Activated CD4-positive, alpha-beta T cell treated with anti-CD3 and anti-CD28 coated beads for 36 hours (primary cell): ENCODE measurements around the gene KIAA0753. TPM values are rescaled to one million over a fixed set of nuclear protein-coding genes. Genes with fewer than 3 reads are reported as not detected.
"Not testable (repeated sequence)": the region's sequence is repeated elsewhere in the genome, so short reads cannot be mapped to it uniquely, and the experiment has no call there.

Experiments
- ATAC-seq: fragments of 200-7000 bp; cut with Tn5 transposase; one replicate; pipeline ENCODE4 v1.10.0; 2021; ENCODE audit warnings: mild to moderate bottlenecking, moderate library complexity
- CTCF ChIA-PET: fragments of 350-600 bp; sonication (Branson Sonifier 250); formaldehyde crosslinking; loops from one replicate; lab custom pipeline; 2021; ENCODE audit warnings: antibody characterized with exemption; lab: Charles Lee
- POLR2A ChIA-PET: fragments of 350-600 bp; sonication (Branson Sonifier 250); formaldehyde crosslinking; loops from one replicate; lab custom pipeline; 2021; ENCODE audit warnings: antibody characterized with exemption, inconsistent platforms; lab: Charles Lee
- DNase-seq: peaks from one replicate; pipeline ENCODE4 v3.0.0-alpha.2; 2020
- H3K27ac Mint-ChIP-seq: one replicate; pipeline ENCODE4 v1.8.0; 2021; ENCODE audit warnings: mixed read lengths
- H3K27me3 Mint-ChIP-seq: one replicate; pipeline ENCODE4 v1.8.0; 2021; ENCODE audit warnings: mixed read lengths
- H3K36me3 Mint-ChIP-seq: one replicate; pipeline ENCODE4 v1.8.0; 2021; ENCODE audit warnings: low read depth, mixed read lengths
- H3K4me1 Mint-ChIP-seq: one replicate; pipeline ENCODE4 v1.8.0; 2021; ENCODE audit warnings: mixed read lengths
- H3K4me3 Mint-ChIP-seq: one replicate; pipeline ENCODE4 v1.8.0; 2021; ENCODE audit warnings: mild to moderate bottlenecking, moderate library complexity, mixed read lengths
- H3K9me3 Mint-ChIP-seq: one replicate; pipeline ENCODE4 v1.8.0; 2021; ENCODE audit warnings: low read depth, mixed read lengths
- intact Hi-C, 2 experiments: fragments of 100-400 bp; cut with DNase I in 1 of 2; cut with micrococcal nuclease in 1 of 2; formaldehyde crosslinking; loops; one replicate each; pipeline versions ENCODE4 v1.14.2 to v1.15.1; 2022 to 2024; cut with DNase I, micrococcal nuclease
- total RNA-seq, 2 experiments: library from RNA; stranded (reverse); gene quantifications; one replicate each; pipeline ENCODE4 v1.2.3, GENCODE V29; 2021

The KIAA0753 gene
- total RNA-seq, 2 experiments from 2014 or later: 17.1 to 24.9 TPM

DNA sequence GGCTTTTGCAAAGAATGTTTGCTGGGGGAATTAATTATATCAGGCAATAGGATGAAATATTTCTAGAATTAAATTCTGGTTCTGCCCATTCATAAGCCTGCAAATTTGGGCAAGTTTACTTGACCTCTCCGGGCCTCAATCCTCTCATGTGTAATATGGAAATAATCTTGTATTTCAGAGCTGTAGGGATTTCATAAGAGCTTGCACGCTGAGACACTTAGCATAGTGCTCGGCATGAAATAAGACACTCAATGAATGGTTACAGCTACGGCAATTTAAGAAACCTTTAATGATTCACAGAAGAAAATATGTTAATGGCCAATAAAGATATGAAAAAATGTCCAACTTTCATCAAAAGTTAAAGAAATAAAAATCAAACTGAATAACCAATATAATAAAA, 43.6 kb downstream of the KIAA0753 start:
- Mint-ChIP-seq H3K9me3 (no peaks in the 10 kb centered on the region), H3K4me3 (no peak overlapping the region), H3K27ac (no peak overlapping the region), H3K4me1 (no peaks in the 10 kb centered on the region), H3K27me3 (no peaks in the 10 kb centered on the region), H3K36me3 (peaks cover 41% of the 10 kb centered on the region)
- ATAC-seq (no peak), DNase-seq (no peak)
- intact Hi-C loops: no loop called here
- POLR2A ChIA-PET: interaction anchor here (0.7 kb wide), 1 partner anchor 12 kb away, joined by 3 read pairs; no protein-coding TSS in a partner anchor
- CTCF ChIA-PET: interaction anchor here (1.0 kb wide), 1 partner anchor 13 kb away, joined by 3 read pairs; no protein-coding TSS in a partner anchor

GRCh38 chr17:6596511-6596910, 44.0 kb downstream of the KIAA0753 start:
- no peak for DNase-seq
- Mint-ChIP-seq H3K27me3 (no peaks in the 10 kb centered on the region), H3K4me3 (no peak overlapping the region), H3K9me3 (no peaks in the 10 kb centered on the region), H3K4me1 (no peaks in the 10 kb centered on the region), H3K27ac (no peak overlapping the region), H3K36me3 (peaks cover 43% of the 10 kb centered on the region)
- ATAC-seq: no peak
- ChIA-PET CTCF (interaction anchor here (1.0 kb wide), 1 partner anchor 13 kb away, joined by 3 read pairs; no protein-coding TSS in a partner anchor), POLR2A (interaction anchor here (0.7 kb wide), 1 partner anchor 13 kb away, joined by 3 read pairs; no protein-coding TSS in a partner anchor)
- intact Hi-C loops: no loop called here

DNA sequence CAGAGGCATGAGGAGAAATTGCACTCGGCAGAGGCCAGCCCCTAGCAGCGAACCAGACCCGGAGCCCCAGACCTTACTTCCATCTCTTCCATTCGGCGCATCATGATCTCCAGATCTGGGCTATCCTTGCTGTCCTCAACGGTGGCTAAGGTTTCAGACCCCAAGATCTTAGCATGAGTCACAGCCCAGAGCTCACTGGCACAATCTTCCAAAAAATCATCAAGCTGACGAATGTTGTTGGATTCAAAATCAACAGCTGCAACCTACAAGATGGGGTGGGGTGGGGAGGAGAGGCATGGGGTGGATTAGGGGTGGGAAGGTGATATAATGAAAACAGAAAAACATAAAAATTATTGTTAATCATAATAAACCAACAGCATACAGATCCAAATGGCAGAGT, 44.4 kb downstream of the KIAA0753 start:
- H3K9me3 Mint-ChIP-seq: no peaks in the 10 kb centered on the region
- no peak overlapping the region for H3K27ac Mint-ChIP-seq
- ChIA-PET POLR2A (no interaction called here), CTCF (no interaction called here)
- intact Hi-C loops: no loop called here
- H3K4me3 Mint-ChIP-seq: no peak overlapping the region
- ATAC-seq: no peak
- H3K27me3 Mint-ChIP-seq: no peaks in the 10 kb centered on the region
- DNase-seq: no peak
- H3K36me3 Mint-ChIP-seq: peaks cover 41% of the 10 kb centered on the region
- H3K4me1 Mint-ChIP-seq: no peaks in the 10 kb centered on the region

GRCh38 chr17:6593371-6593770, 47.1 kb downstream of the KIAA0753 start:
- CTCF ChIA-PET, H3K27me3 Mint-ChIP-seq, intact Hi-C loops, DNase-seq, H3K4me3 Mint-ChIP-seq, H3K4me1 Mint-ChIP-seq, ATAC-seq, H3K9me3 Mint-ChIP-seq, POLR2A ChIA-PET, H3K27ac Mint-ChIP-seq: not testable (repeated sequence)
- H3K36me3 Mint-ChIP-seq: peaks cover 50% of the 10 kb centered on the region

DNA sequence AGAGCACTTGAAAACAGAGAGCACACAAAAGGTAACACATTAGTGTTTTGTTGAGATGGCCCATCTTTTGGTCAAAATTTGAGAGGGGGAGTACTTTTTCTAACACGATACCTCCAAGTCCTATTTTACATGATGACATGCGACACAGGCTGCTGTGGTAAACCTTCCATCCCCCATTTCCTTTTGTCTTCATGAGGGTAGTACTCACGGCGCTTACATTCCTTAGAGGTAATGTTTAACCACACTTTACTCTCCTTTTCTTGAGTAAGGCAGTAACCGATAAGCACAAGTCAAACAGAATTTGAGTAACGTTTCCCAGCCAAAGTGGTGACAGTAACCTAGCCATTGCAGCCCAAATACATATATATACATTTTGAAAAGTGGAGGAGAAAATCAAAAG, 48.3 kb downstream of the KIAA0753 start:
- DNase-seq (no peak), ATAC-seq (no peak)
- intact Hi-C loops: no loop called here
- no peaks in the 10 kb centered on the region for H3K27me3 Mint-ChIP-seq
- no peaks in the 10 kb centered on the region for H3K9me3 Mint-ChIP-seq
- no peak overlapping the region for H3K27ac Mint-ChIP-seq
- CTCF ChIA-PET: no interaction called here
- peaks cover 59% of the 10 kb centered on the region for H3K36me3 Mint-ChIP-seq
- POLR2A ChIA-PET: no interaction called here
- H3K4me3 Mint-ChIP-seq: no peak overlapping the region
- H3K4me1 Mint-ChIP-seq: no peaks in the 10 kb centered on the region

DNA sequence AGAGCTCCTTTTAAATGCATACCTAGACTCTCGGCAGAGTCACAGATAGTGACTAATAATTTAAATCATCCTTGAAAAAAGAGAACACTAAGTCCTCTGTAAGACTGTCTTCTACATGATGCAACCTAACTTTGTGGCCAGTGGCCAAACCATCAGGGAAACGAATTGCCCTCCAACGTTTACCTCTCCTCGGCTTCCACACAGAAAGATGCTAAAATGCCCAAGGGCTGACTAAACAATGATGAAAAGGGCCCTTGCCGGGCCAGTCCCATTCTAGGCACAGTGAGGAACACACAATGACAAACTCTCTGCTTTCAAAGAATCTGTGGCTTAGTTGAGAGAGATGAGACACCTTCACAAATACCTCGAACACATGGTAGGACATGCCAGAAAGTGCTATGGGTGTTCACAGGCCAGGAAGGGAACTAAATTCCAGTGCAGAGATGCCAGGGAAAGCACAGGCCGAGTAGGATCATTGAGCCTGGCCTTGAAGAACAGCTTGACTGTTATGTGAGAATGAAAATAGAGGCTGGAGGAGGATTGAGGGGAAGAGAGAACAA, 48.8 kb downstream of the KIAA0753 start:
- ChIA-PET POLR2A (interaction anchor here (0.6 kb wide), 1 partner anchor 25 kb away, joined by 3 read pairs; no protein-coding TSS in a partner anchor), CTCF (no interaction called here)
- no peaks in the 10 kb centered on the region for H3K4me1 Mint-ChIP-seq
- DNase-seq (no peak), ATAC-seq (no peak)
- intact Hi-C loops: no loop called here
- no peak overlapping the region for H3K27ac Mint-ChIP-seq
- H3K4me3 Mint-ChIP-seq: no peak overlapping the region
- no peaks in the 10 kb centered on the region for H3K27me3 Mint-ChIP-seq
- H3K9me3 Mint-ChIP-seq: no peaks in the 10 kb centered on the region
- peaks cover 58% of the 10 kb centered on the region for H3K36me3 Mint-ChIP-seq

DNA sequence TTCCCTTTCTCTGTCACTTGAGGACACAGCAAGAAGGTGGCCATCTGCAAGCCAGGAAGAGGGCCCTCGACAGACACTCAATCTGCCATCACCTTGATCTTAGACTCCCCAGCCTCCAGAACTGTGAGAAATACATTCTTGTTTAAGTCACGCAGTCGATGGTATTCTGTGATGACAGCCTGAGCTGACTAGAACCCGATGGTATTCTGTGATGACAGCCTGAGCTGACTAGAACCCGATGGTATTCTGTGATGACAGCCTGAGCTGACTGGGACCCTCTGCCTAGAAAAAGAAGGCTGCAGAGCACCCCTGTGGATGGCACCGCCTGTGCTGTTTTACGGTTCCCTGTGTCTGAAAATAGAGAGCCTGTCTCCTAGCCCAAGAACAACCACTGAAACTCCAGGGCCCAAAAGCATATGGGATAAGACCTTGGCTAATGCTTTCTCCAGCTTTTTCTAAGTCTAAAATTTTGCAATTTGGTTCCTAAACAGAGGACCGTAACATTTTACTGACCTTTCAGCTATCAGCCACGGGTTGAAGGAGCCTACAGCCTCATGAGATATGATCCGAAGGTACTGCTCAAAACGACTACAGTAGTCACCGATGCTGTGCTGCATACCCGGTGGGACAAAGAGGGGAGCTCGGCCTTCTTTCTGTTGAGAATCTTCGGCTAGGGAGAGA, 51.1 kb downstream of the KIAA0753 start:
- H3K27ac Mint-ChIP-seq: no peak overlapping the region
- intact Hi-C loops: no loop called here
- no peaks in the 10 kb centered on the region for H3K4me1 Mint-ChIP-seq
- H3K9me3 Mint-ChIP-seq: peaks cover 6% of the 10 kb centered on the region
- H3K36me3 Mint-ChIP-seq: peaks cover 68% of the 10 kb centered on the region
- DNase-seq (no peak), ATAC-seq (no peak)
- no peak overlapping the region for H3K4me3 Mint-ChIP-seq
- POLR2A ChIA-PET: no interaction called here
- H3K27me3 Mint-ChIP-seq: no peaks in the 10 kb centered on the region
- CTCF ChIA-PET: interaction anchor here (0.6 to 0.7 kb wide), 2 partner anchors 20 to 883 kb away, joined by 3 read pairs; no protein-coding TSS in a partner anchor

- ATAC-seq (no peak), DNase-seq (no peak)
- Mint-ChIP-seq H3K27me3 (no peaks in the 10 kb centered on the region), H3K36me3 (peaks cover 74% of the 10 kb centered on the region), H3K4me1 (no peaks in the 10 kb centered on the region), H3K4me3 (no peak overlapping the region), H3K27ac (no peak overlapping the region), H3K9me3 (peaks cover 11% of the 10 kb centered on the region)
- ChIA-PET POLR2A (no interaction called here), CTCF (no interaction called here)
- intact Hi-C loops: no loop called here
These were observed 52.3 kb downstream of the KIAA0753 start for GRCh38 chr17:6588165-6588564.

DNA sequence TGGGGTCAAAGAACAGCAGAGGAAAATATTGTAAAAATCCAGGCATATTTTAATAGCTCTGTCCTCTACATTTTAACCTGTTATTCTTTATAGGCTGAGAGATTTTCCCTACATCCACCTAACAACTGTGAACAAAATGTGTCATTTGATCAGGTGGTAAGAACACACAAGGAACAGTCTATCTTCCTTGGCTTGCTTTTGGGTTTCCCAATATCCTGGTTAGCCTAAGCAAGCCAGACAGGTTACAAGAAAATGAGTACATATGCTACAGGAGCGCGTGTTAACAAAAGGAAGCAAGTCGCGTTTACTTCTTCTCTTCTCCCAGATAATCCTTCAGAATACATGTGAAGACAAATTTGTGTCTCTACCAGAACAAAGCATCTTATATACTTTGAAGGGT, 53.2 kb downstream of the KIAA0753 start:
- Mint-ChIP-seq H3K27ac (no peak overlapping the region), H3K4me3 (no peak overlapping the region), H3K36me3 (peaks cover 78% of the 10 kb centered on the region), H3K9me3 (peaks cover 11% of the 10 kb centered on the region), H3K4me1 (no peaks in the 10 kb centered on the region), H3K27me3 (no peaks in the 10 kb centered on the region)
- ChIA-PET POLR2A (no interaction called here), CTCF (interaction anchor here (1.4 kb wide), 1 partner anchor 10 kb away, joined by 3 read pairs; no protein-coding TSS in a partner anchor)
- DNase-seq: no peak
- ATAC-seq: no peak
- intact Hi-C loops: no loop called here

DNA sequence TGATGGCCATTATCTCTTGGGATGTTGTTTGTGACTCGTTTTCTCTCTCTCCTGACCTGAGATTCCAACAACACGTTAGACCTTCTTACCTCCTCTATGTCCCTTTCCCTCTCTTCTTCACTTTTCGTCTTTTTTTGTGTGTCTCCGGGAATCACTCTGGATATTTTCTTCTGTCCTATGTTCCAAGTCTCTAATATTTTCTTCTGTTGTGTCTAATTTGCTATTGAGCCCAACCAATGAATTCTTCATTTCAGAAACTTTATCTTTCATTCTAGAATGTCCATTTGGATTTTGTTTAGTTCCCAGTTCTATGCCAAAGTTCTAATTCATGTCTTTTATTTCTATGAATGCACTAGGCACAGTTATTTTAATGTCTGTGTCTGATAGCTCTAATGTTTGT, 57.1 kb downstream of the KIAA0753 start:
- ChIA-PET POLR2A (no interaction called here), CTCF (interaction anchor here (0.9 to 1.2 kb wide), 2 partner anchors 14 to 104 kb away, joined by 3 read pairs; no protein-coding TSS in a partner anchor)
- Mint-ChIP-seq H3K27me3 (no peaks in the 10 kb centered on the region), H3K9me3 (peaks cover 11% of the 10 kb centered on the region), H3K4me3 (no peak overlapping the region), H3K4me1 (no peaks in the 10 kb centered on the region), H3K36me3 (peaks cover 57% of the 10 kb centered on the region), H3K27ac (no peak overlapping the region)
- ATAC-seq: no peak
- DNase-seq: no peak
- intact Hi-C loops: no loop called here

DNA sequence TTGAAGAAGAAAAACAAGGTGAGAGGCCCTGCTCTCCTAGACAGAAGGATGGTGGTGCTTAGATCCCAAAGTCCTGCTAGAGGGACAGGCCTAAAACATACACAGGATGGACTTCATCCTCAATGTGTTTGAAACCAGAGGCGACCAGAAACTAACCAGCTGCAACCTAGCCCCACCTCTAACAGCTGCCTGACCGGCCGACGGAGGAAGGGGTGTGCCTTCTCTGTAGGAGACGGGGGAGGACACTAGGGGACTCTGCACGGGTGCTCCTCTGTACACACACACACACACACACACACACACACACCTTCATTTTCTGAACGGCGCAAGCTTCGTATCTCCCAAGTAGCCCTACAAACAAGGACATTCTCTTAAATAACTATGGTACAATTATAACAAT, 59.9 kb downstream of the KIAA0753 start:
- H3K36me3 Mint-ChIP-seq: peaks cover 44% of the 10 kb centered on the region
- CTCF ChIA-PET: no interaction called here
- intact Hi-C loops: no loop called here

GRCh38 chr17:6578491-6578890, 62.0 kb downstream of the KIAA0753 start:
- H3K27ac Mint-ChIP-seq: no peak overlapping the region
- peaks cover 3% of the 10 kb centered on the region for H3K9me3 Mint-ChIP-seq
- DNase-seq (no peak), ATAC-seq (no peak)
- CTCF ChIA-PET: no interaction called here
- intact Hi-C loops: no loop called here
- H3K4me3 Mint-ChIP-seq: no peak overlapping the region
- no peaks in the 10 kb centered on the region for H3K27me3 Mint-ChIP-seq
- H3K36me3 Mint-ChIP-seq: peaks cover 30% of the 10 kb centered on the region
- POLR2A ChIA-PET: no interaction called here
- H3K4me1 Mint-ChIP-seq: peaks cover 13% of the 10 kb centered on the region

More for the DNA sequence above, 59.9 kb downstream of the KIAA0753 start:
- no peaks in the 10 kb centered on the region for H3K27me3 Mint-ChIP-seq
- ATAC-seq (no peak), DNase-seq (no peak)
- peaks cover 4% of the 10 kb centered on the region for H3K4me1 Mint-ChIP-seq
- POLR2A ChIA-PET: no interaction called here
- no peak overlapping the region for H3K27ac Mint-ChIP-seq
- H3K9me3 Mint-ChIP-seq: peaks cover 7% of the 10 kb centered on the region
- no peak overlapping the region for H3K4me3 Mint-ChIP-seq
